ENCODE results near the gene TGFBI. TPM values are rescaled to one million over a fixed set of nuclear protein-coding genes. Genes with fewer than 3 reads are reported as not detected.

Gene TGFBI
- total and polyA plus RNA-seq, 9 of the 15 experiments (the other 6 are each of a cell fraction or from before 2014, with no cell fraction given) = 0.05 to 0.62 (median 0.08) TPM; not detected in 6

DNA sequence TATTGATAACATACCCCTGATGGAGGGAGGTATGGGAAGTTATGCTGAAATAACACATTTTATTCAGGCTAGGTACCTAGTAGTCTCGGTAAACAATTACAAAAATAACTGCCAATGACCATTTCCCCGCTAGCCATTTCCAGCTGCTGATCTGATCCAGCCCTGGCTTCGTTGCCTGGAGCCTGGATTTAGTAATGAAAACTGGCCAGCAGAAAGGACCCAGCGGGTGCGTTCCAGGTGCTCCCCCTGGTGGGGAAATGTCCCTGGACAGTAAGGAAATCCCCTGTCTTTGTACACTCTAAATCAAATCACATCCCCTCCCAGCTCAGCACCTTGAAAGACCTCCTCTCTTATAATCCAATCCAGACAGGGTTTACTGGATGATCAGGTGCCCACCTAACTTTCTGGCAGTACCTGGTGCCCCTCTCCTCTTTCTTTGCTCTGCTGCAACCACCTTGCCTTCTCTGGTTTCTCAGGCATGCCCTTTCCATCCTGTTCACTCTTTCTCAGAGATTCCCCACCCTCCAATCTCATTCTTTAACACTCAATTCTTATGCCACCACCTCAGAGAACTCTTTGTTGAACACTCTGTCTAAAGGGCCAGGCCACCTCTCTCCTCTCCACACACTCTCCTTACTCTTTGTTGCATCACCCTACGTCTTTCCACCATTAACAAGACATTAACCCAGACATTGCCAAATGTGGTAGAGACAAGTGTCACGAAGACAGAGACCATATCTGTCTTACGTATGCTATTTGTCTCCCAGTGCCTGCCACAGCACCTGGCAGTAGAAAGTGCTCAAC is 53.8 kb downstream of the TGFBI start (continued):
- TF ChIP-seq CREBBP (IDR thresholded peaks at IDR 0.05; ENCODE audit: low read depth, low read length) (no peak), BDP1 (IDR thresholded peaks at IDR 0.05; ENCODE audit: insufficient read depth, insufficient read length) (no peak), SMC3 (conservative IDR thresholded peaks at IDR 0.05; ENCODE audit: insufficient read depth, low read depth, low read length) (peak; percentile 72), SRSF9 (IDR thresholded peaks at IDR 0.05; ENCODE audit: borderline replicate concordance, low read depth, low read length) (no peak), CHD4 (IDR thresholded peaks at IDR 0.05; ENCODE audit: insufficient read depth, insufficient replicate concordance, low read depth, low read length, poor library complexity, severe bottlenecking) (no peak), CCNT2 (IDR thresholded peaks at IDR 0.05; ENCODE audit: borderline replicate concordance, extremely low read depth, insufficient read length, low read depth, low read length) (no peak), U2AF2 (optimal IDR thresholded peaks at IDR 0.05; ENCODE audit: low read depth, low read length) (no peak), STAT5A (IDR thresholded peaks at IDR 0.05; ENCODE audit: borderline replicate concordance, low read length) (no peak), ESRRB (CRISPR knock-in tag; IDR thresholded peaks at IDR 0.05; ENCODE audit: borderline replicate concordance) (no peak), ELF2 (CRISPR knock-in tag; IDR thresholded peaks at IDR 0.05) (no peak), MTA3 (IDR thresholded peaks at IDR 0.05; ENCODE audit: borderline replicate concordance) (peak; percentile 45; the same call in 1 of the 2 replicates), NCOA2 (IDR thresholded peaks at IDR 0.05; ENCODE audit: partially characterized antibody in 2 of 2) (no peak), SMAD2 (IDR thresholded peaks at IDR 0.05; ENCODE audit: low read depth, low read length) (no peak)
- TF ChIP-seq, protein P1, sequence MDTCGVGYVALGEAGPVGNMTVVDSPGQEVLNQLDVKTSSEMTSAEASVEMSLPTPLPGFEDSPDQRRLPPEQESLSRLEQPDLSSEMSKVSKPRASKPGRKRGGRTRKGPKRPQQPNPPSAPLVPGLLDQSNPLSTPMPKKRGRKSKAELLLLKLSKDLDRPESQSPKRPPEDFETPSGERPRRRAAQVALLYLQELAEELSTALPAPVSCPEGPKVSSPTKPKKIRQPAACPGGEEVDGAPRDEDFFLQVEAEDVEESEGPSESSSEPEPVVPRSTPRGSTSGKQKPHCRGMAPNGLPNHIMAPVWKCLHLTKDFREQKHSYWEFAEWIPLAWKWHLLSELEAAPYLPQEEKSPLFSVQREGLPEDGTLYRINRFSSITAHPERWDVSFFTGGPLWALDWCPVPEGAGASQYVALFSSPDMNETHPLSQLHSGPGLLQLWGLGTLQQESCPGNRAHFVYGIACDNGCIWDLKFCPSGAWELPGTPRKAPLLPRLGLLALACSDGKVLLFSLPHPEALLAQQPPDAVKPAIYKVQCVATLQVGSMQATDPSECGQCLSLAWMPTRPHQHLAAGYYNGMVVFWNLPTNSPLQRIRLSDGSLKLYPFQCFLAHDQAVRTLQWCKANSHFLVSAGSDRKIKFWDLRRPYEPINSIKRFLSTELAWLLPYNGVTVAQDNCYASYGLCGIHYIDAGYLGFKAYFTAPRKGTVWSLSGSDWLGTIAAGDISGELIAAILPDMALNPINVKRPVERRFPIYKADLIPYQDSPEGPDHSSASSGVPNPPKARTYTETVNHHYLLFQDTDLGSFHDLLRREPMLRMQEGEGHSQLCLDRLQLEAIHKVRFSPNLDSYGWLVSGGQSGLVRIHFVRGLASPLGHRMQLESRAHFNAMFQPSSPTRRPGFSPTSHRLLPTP (IDR thresholded peaks at IDR 0.05; ENCODE audit: borderline replicate concordance, extremely low read depth, insufficient read length) = no peak
- TF ChIP-seq, protein P2, sequence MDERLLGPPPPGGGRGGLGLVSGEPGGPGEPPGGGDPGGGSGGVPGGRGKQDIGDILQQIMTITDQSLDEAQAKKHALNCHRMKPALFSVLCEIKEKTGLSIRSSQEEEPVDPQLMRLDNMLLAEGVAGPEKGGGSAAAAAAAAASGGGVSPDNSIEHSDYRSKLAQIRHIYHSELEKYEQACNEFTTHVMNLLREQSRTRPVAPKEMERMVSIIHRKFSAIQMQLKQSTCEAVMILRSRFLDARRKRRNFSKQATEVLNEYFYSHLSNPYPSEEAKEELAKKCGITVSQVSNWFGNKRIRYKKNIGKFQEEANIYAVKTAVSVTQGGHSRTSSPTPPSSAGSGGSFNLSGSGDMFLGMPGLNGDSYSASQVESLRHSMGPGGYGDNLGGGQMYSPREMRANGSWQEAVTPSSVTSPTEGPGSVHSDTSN (CRISPR knock-in tag; IDR thresholded peaks at IDR 0.05; ENCODE audit: low read depth) = no peak
- TF ChIP-seq, protein P2 (tag; conservative IDR thresholded peaks at IDR 0.05; ENCODE audit: low read depth) = no peak
- TF ChIP-seq, protein P3, sequence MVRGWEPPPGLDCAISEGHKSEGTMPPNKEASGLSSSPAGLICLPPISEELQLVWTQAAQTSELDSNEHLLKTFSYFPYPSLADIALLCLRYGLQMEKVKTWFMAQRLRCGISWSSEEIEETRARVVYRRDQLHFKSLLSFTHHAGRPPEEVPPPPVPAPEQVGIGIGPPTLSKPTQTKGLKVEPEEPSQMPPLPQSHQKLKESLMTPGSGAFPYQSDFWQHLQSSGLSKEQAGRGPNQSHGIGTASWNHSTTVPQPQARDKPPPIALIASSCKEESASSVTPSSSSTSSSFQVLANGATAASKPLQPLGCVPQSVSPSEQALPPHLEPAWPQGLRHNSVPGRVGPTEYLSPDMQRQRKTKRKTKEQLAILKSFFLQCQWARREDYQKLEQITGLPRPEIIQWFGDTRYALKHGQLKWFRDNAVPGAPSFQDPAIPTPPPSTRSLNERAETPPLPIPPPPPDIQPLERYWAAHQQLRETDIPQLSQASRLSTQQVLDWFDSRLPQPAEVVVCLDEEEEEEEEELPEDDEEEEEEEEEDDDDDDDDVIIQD (CRISPR knock-in tag; IDR thresholded peaks at IDR 0.05) = no peak
- TF ChIP-seq, protein P4, sequence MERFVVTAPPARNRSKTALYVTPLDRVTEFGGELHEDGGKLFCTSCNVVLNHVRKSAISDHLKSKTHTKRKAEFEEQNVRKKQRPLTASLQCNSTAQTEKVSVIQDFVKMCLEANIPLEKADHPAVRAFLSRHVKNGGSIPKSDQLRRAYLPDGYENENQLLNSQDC (CRISPR knock-in tag; IDR thresholded peaks at IDR 0.05) = no peak
